ENCODE measurements around the gene ZNF571. TPM values are rescaled to one million over a fixed set of nuclear protein-coding genes. Genes with fewer than 3 reads are reported as not detected.

The ZNF571 gene
- total RNA-seq = 2.2 and 3.6 TPM in 2 replicates

GRCh38 chr19:37594304-37594981 is at the start of gene ZNF571, which contains the start of gene ZNF540:
Gene ZNF571 (minus strand): TSS chr19:37594792. CDS start chr19:37586676, 8,116 bp downstream.
Gene ZNF540 (plus strand): TSS chr19:37594876. CDS start chr19:37598448, 3,572 bp downstream.

Other genes with a start within 250 kb of the ZNF571 start
- gene ZNF527, start 223.7 kb downstream of the ZNF571 start, total RNA-seq = 3.6 and 3.9 TPM in 2 replicates
- gene ZNF569, start 127.3 kb downstream of the ZNF571 start, total RNA-seq = 3.5 and 3.6 TPM in 2 replicates
- gene ZNF570, start 125.4 kb downstream of the ZNF571 start, total RNA-seq = 6.1 TPM in 2 replicates
- 1.1 and 1.8 TPM in 2 replicates for gene ZNF793, start 87.9 kb downstream of the ZNF571 start, total RNA-seq
- gene ZNF540, start 84 bp upstream of the ZNF571 start, total RNA-seq = 1.1 and 4.2 TPM in 2 replicates
- gene ZFP30, start 60.7 kb upstream of the ZNF571 start, total RNA-seq = 7.7 and 12.0 TPM in 2 replicates
- 3.9 and 5.4 TPM in 2 replicates for gene ZNF607, start 125.0 kb upstream of the ZNF571 start, total RNA-seq
- gene ZNF573, start 184.8 kb upstream of the ZNF571 start, total RNA-seq = 7.1 and 86.2 TPM in 2 replicates

Data from cardiac ventricle fibroblast (primary cell).